HCT116 (cell line): Measurements from ENCODE around the gene TMUB1. TPM values are rescaled to one million over a fixed set of nuclear protein-coding genes. Genes with fewer than 3 reads are reported as not detected.
A peak's percentile ranks its signal among the peaks of the same experiment; 100 is the strongest.

ENCODE experiments used
- ATAC-seq: fragments of 200-7000 bp; cut with Tn5 transposase; 2 replicates; pipeline ENCODE4 v1.9.1; 2020; ENCODE audit warnings: mild to moderate bottlenecking, moderate library complexity
- BruUV-seq: library from RNA; stranded (reverse); fragments of 400-500 nt; replicated peaks from 2 replicates; lab custom pipeline; 2021; lab: Mats Ljungman, UMichigan
- CTCF ChIA-PET: fragments of 300-600 bp; sonication (Branson Sonifier 250); formaldehyde crosslinking; loops from one replicate; lab custom pipeline; 2021; ENCODE audit warnings: antibody characterized with exemption; lab: Charles Lee
- POLR2A ChIA-PET: fragments of 300-600, 350-600 bp; sonication (Branson Sonifier 250); formaldehyde crosslinking; loops from one replicate; lab custom pipeline; 2021; ENCODE audit warnings: antibody characterized with exemption; lab: Charles Lee
- RAD21 ChIA-PET, 2 experiments: fragments of 300-600 bp; sonication (Branson Sonifier 250); formaldehyde crosslinking; loops; one replicate each; lab custom pipeline; 2023; ENCODE audit warnings: low total read pairs in 2 of 2; ENCODE audit not compliant: uncharacterized antibody in 2 of 2, unreplicated experiment in 2 of 2, low non-redundant PET in 1 of 2; lab: Charles Lee
- DNase-seq: peaks from one replicate; pipeline ENCODE4 v3.0.0-alpha.2; 2010; ENCODE audit warnings: low read depth, low spot score
- H2AFZ ChIP-seq: fragments of 200-600 bp; shearing (Covaris generic), sonication (generic); 2 replicates; pipeline ENCODE4 v1.6.1; 2017; ENCODE audit warnings: low read depth, mixed run types, mixed read lengths, antibody characterized with exemption, low read length; ENCODE audit not compliant: poor library complexity, severe bottlenecking
- H3K27ac ChIP-seq: 2 replicates; pipeline ENCODE4 v1.5.1; 2012; ENCODE audit warnings: low read depth, low read length
- H3K27me3 ChIP-seq: fragments of 200-600 bp; sonication (generic); 2 replicates; pipeline ENCODE4 v1.6.1; 2016; ENCODE audit warnings: mixed run types, low read length, mixed read lengths; ENCODE audit not compliant: insufficient read depth
- H3K36me3 ChIP-seq, 2 experiments: fragments of 200-500 bp in 1 of 2; fragments of 200-600 bp in 1 of 2; sonication (Bioruptor generic) in 1 of 2; sonication (generic) in 1 of 2; 2 replicates each; pipeline versions ENCODE4 v1.5.1 to v1.6.1; 2014 to 2016; ENCODE audit warnings: low read length in 2 of 2, inconsistent platforms in 1 of 2, mixed read lengths in 1 of 2, mixed run types in 1 of 2; ENCODE audit not compliant: insufficient read depth in 2 of 2, control insufficient read depth in 1 of 2
- H3K4me1 ChIP-seq, 2 experiments: fragments of 200-600 bp in 1 of 2; sonication (generic) in 1 of 2; 2 replicates each; pipeline versions ENCODE4 v1.5.1 to v1.6.1; 2012 to 2017; ENCODE audit warnings: low read length in 2 of 2, inconsistent platforms in 1 of 2, mild to moderate bottlenecking in 1 of 2, mixed read lengths in 1 of 2, mixed run types in 1 of 2, moderate library complexity in 1 of 2; ENCODE audit not compliant: insufficient read depth in 2 of 2, control insufficient read depth in 1 of 2
- H3K4me2 ChIP-seq: fragments of 200-600 bp; sonication (generic); 2 replicates; pipeline ENCODE4 v1.6.1; 2017; ENCODE audit warnings: mixed run types, low read length, mixed read lengths
- H3K4me3 ChIP-seq, 2 experiments: fragments of 200-600 bp in 1 of 2; sonication (generic) in 1 of 2; replicated peaks in 1 of 2; 2 replicates each; pipeline ENCODE4 v1.5.1; 2011 to 2016; ENCODE audit warnings: low read length in 2 of 2, control low read depth in 1 of 2, low read depth in 1 of 2, mild to moderate bottlenecking in 1 of 2, mixed read lengths in 1 of 2, mixed run types in 1 of 2
- H3K79me2 ChIP-seq: fragments of 200-600 bp; sonication (generic); 2 replicates; pipeline ENCODE4 v1.6.1; 2017; ENCODE audit warnings: mild to moderate bottlenecking, mixed run types, low read length, moderate library complexity, mixed read lengths; ENCODE audit not compliant: insufficient read depth
- H3K9ac ChIP-seq: fragments of 200-600 bp; sonication (generic); 2 replicates; pipeline ENCODE4 v1.6.1; 2016; ENCODE audit warnings: low read length, mixed read lengths
- H3K9me2 ChIP-seq: fragments of 200-600 bp; sonication (generic), shearing (Covaris generic); 2 replicates; pipeline ENCODE4 v1.6.1; 2017; ENCODE audit warnings: mixed run types, mild to moderate bottlenecking, moderate library complexity; ENCODE audit not compliant: insufficient read depth
- H3K9me3 ChIP-seq, 2 experiments: fragments of 200-500 bp in 1 of 2; fragments of 200-600 bp in 1 of 2; sonication (Bioruptor generic) in 1 of 2; sonication (generic) in 1 of 2; 2 replicates each; pipeline ENCODE4 v1.6.1; 2014 to 2017; ENCODE audit warnings: low read length in 2 of 2, mixed read lengths in 2 of 2, inconsistent platforms in 1 of 2, low read depth in 1 of 2, mild to moderate bottlenecking in 1 of 2, mixed run types in 1 of 2, moderate library complexity in 1 of 2; ENCODE audit not compliant: control insufficient read depth in 1 of 2, insufficient read depth in 1 of 2
- H4K20me1 ChIP-seq: fragments of 200-600 bp; sonication (generic), shearing (Covaris generic); 2 replicates; pipeline ENCODE4 v1.6.1; 2017; ENCODE audit warnings: mixed run types, mild to moderate bottlenecking, moderate library complexity; ENCODE audit not compliant: insufficient read depth
- CBX3 ChIP-seq: IDR thresholded peaks from 2 replicates; pipeline ENCODE4 v1.6.1; 2012; ENCODE audit warnings: low read depth
- CEBPB ChIP-seq: IDR thresholded peaks from 2 replicates; pipeline ENCODE4 v1.6.1; 2012; ENCODE audit warnings: low read depth
- ELF1 ChIP-seq: IDR thresholded peaks from 2 replicates; pipeline ENCODE4 v1.6.1; 2012; ENCODE audit warnings: low read depth, borderline replicate concordance
- EZH2 ChIP-seq: fragments of 200-600 bp; sonication (generic); IDR thresholded peaks from 2 replicates; pipeline ENCODE4 v1.6.1; 2017; ENCODE audit warnings: antibody characterized with exemption, mixed run types
- EZH2phosphoT487 ChIP-seq: fragments of 200-600 bp; IDR thresholded peaks from 2 replicates; pipeline ENCODE4 v1.6.1; 2018; ENCODE audit warnings: antibody characterized with exemption, borderline replicate concordance
- FOSL1 ChIP-seq: IDR thresholded peaks from 2 replicates; pipeline ENCODE4 v1.6.1; 2012; ENCODE audit warnings: low read depth
- JUND ChIP-seq: IDR thresholded peaks from 2 replicates; pipeline ENCODE4 v1.6.1; 2012
- MAX ChIP-seq: IDR thresholded peaks from 2 replicates; pipeline ENCODE4 v1.6.1; 2012
- RAD21 ChIP-seq: IDR thresholded peaks from 2 replicates; pipeline ENCODE4 v1.6.1; 2012; ENCODE audit warnings: low read depth, mild to moderate bottlenecking
- SIN3A ChIP-seq: IDR thresholded peaks from 2 replicates; pipeline ENCODE4 v1.6.1; 2012; ENCODE audit warnings: low read depth
- TCF7L2 ChIP-seq: IDR thresholded peaks from 2 replicates; pipeline ENCODE4 v1.7.0; 2011; ENCODE audit warnings: borderline replicate concordance, inconsistent platforms; ENCODE audit not compliant: insufficient read depth, insufficient read length; ENCODE audit errors: extremely low read depth
- YY1 ChIP-seq: IDR thresholded peaks from 2 replicates; pipeline ENCODE4 v1.6.1; 2011; ENCODE audit warnings: low read length, low read depth, moderate library complexity, mild to moderate bottlenecking; ENCODE audit not compliant: insufficient replicate concordance; ENCODE audit errors: extremely low read depth
- ZFX ChIP-seq: fragments of 450-650 bp; IDR thresholded peaks from 2 replicates; pipeline ENCODE4 v1.6.1; 2017
- ZNF274 ChIP-seq: fragments of 200-500 bp; sonication (Bioruptor generic); IDR thresholded peaks from 2 replicates; pipeline ENCODE4 v1.6.1; 2014; ENCODE audit warnings: mild to moderate bottlenecking, low read depth, low read length, inconsistent platforms
- intact Hi-C: fragments of 100-400 bp; cut with micrococcal nuclease; formaldehyde crosslinking; loops from 2 replicates; pipeline ENCODE4 v1.10.0; 2022
- total RNA-seq: library from RNA; stranded (reverse); gene quantifications from one replicate; pipeline ENCODE4 v1.2.1, GENCODE V29; 2021; ENCODE audit not compliant: unreplicated experiment

TMUB1 gene
- total RNA-seq, 1 experiment from 2014 or later = 75.8 TPM

DNA sequence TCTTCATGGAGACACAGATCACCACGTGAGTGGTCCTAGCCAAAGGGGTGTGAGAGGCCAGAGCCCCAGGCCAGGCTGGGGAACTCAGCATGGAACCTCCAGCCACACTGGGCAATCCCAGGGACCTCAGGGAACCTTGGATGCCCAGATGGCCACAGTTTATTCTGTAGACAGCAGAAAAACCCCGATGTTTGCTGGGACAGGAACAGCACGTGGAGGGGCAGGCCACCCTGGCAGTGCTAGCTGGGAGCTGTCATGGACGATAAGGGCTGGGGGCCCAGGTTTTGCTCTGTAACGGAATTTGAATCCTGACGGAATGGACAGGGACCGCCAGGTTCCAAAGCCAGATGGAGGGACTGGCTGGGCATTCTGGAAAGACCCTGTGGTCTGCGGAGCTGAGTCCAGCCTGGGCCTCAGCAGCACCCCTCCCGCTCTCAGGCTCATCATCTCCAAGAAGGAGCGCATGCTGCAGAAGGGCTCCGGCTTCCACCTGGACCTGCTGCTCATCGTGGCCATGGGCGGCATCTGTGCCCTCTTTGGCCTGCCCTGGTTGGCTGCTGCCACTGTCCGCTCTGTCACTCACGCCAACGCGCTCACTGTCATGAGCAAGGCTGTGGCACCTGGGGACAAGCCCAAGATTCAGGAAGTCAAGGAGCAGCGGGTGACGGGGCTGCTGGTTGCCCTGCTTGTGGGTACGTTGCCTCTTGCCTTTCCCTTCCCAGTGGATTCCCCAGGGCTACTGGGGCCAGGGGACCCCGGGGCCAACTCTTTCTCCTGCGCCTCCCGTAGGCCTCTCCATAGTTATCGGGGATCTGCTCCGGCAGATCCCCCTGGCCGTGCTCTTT is 8.3 kb downstream of the TMUB1 start:
- DNase-seq (no peak), ATAC-seq (no peak)
- POLR2A ChIA-PET = interaction anchor here (1.0 kb wide), 1 partner anchor 47 kb away, joined by 3 read pairs; the partner anchor contains the start of gene ABCB8
- Histone ChIP-seq H3K9me3 (no peaks in the 10 kb centered on the region), H3K36me3 (peaks cover 32 to 37% of the 10 kb centered on the region in 2 experiments; a peak in 3 of 4 replicates), H3K9me2 (no peaks in the 10 kb centered on the region), H3K4me2 (no peak overlapping the region), H3K9ac (no peak overlapping the region), H3K27ac (0 out of 2 replicates have a peak overlapping the region, but pooled peaks have one; percentile 26), H3K27me3 (no peaks in the 10 kb centered on the region), H3K4me1 (peaks cover 8 to 28% of the 10 kb centered on the region in 2 experiments), H4K20me1 (no peaks in the 10 kb centered on the region), H2AFZ (no peak overlapping the region), H3K79me2 (peaks cover 21% of the 10 kb centered on the region), H3K4me3 (no peak overlapping the region)
- BruUV-seq = no TSS peak
- CTCF ChIA-PET = no interaction called here
- no peak for TF ChIP-seq MAX
- TF ChIP-seq JUND = no peak
- TF ChIP-seq ZFX = no peak
- TF ChIP-seq RAD21 = no peak
- no peak for TF ChIP-seq FOSL1
- no peak for TF ChIP-seq EZH2
- no peak for TF ChIP-seq YY1
- TF ChIP-seq CBX3 = no peak
- no peak for TF ChIP-seq EZH2phosphoT487
- no peak for TF ChIP-seq ZNF274
- no peak for TF ChIP-seq CEBPB
- TF ChIP-seq SIN3A = no peak
- no peak for TF ChIP-seq ELF1
- TF ChIP-seq TCF7L2 = no peak
- intact Hi-C loops = no loop called here
- RAD21 ChIA-PET = no interaction called here
